NCI-H526 treated with DMSO at 0.1 percent for 48 hours (cell line): Measurements from ENCODE around the gene TAF10.

Experiments
- DNase-seq: peaks from one replicate; lab custom pipeline; 2025; lab: John Stamatoyannopoulos, UW

The TAF10 gene

GRCh38 chr11:6640985-6641701, 29.1 kb upstream of the TAF10 start:
- DNase-seq: no peak

GRCh38 chr11:6640036-6640984, 28.3 kb upstream of the TAF10 start:
- DNase-seq: no peak

- no peak for DNase-seq
These were observed 26.4 kb upstream of the TAF10 start for GRCh38 chr11:6638429-6638828.

GRCh38 chr11:6637871-6638270, 25.9 kb upstream of the TAF10 start:
- no peak for DNase-seq

- no peak for DNase-seq
These were observed 24.5 kb upstream of the TAF10 start for GRCh38 chr11:6636480-6636879.

- no peak for DNase-seq
These were observed 23.3 kb upstream of the TAF10 start for GRCh38 chr11:6635082-6635932.

- DNase-seq: no peak
These were observed 22.5 kb upstream of the TAF10 start for GRCh38 chr11:6634534-6634933.

- DNase-seq: no peak
These were observed 21.7 kb upstream of the TAF10 start for GRCh38 chr11:6633422-6634408.

GRCh38 chr11:6632116-6633073, 20.4 kb upstream of the TAF10 start:
- no peak for DNase-seq

- no peak for DNase-seq
These were observed 19.4 kb upstream of the TAF10 start for GRCh38 chr11:6631361-6631890.

GRCh38 chr11:6630632-6631291, 18.7 kb upstream of the TAF10 start:
- DNase-seq: no peak

- DNase-seq: no peak
These were observed 18.0 kb upstream of the TAF10 start for GRCh38 chr11:6629892-6630631.

- no peak for DNase-seq
These were observed 17.5 kb upstream of the TAF10 start for GRCh38 chr11:6629573-6629891.

- DNase-seq: no peak
These were observed 16.5 kb upstream of the TAF10 start for GRCh38 chr11:6628526-6628925.

GRCh38 chr11:6627762-6628241, 15.8 kb upstream of the TAF10 start:
- no peak for DNase-seq

GRCh38 chr11:6626971-6627761, 15.2 kb upstream of the TAF10 start:
- DNase-seq: no peak

GRCh38 chr11:6625832-6626420, 13.9 kb upstream of the TAF10 start:
- no peak for DNase-seq
